WTC11 (cell line): ENCODE data around the gene C1orf167. TPM values are rescaled to one million over a fixed set of nuclear protein-coding genes. Genes with fewer than 3 reads are reported as not detected.

Experiments used
- ATAC-seq: fragments of 200-7000 bp; cut with Tn5 transposase; 2 replicates; pipeline ENCODE4 v1.10.0; 2021; ENCODE audit warnings: mild to moderate bottlenecking, moderate library complexity
- CTCF ChIA-PET: fragments of 300-600 bp; sonication (Branson Sonifier 250); formaldehyde crosslinking; loops from one replicate; lab custom pipeline; 2021; ENCODE audit warnings: antibody characterized with exemption; lab: Charles Lee
- POLR2A ChIA-PET: fragments of 350-600 bp; sonication (Branson Sonifier 250); formaldehyde crosslinking; loops from one replicate; lab custom pipeline; 2021; ENCODE audit warnings: antibody characterized with exemption; lab: Charles Lee
- DNase-seq: peaks from one replicate; pipeline ENCODE4 v3.0.0; 2021; ENCODE audit warnings: low spot score
- H3K27ac Mint-ChIP-seq: 2 replicates; pipeline ENCODE4 v1.8.0; 2021; ENCODE audit warnings: mixed read lengths
- H3K27me3 Mint-ChIP-seq: 2 replicates; pipeline ENCODE4 v1.8.0; 2021; ENCODE audit warnings: low read depth, mild to moderate bottlenecking, moderate library complexity, mixed read lengths
- H3K36me3 Mint-ChIP-seq: 2 replicates; pipeline ENCODE4 v1.8.0; 2021; ENCODE audit warnings: mixed read lengths
- H3K4me1 Mint-ChIP-seq: 2 replicates; pipeline ENCODE4 v1.8.0; 2022; ENCODE audit warnings: mixed read lengths
- H3K4me3 Mint-ChIP-seq: 2 replicates; pipeline ENCODE4 v1.8.0; 2021; ENCODE audit warnings: mild to moderate bottlenecking, moderate library complexity, mixed read lengths
- H3K9me3 Mint-ChIP-seq: 2 replicates; pipeline ENCODE4 v1.8.0; 2021; ENCODE audit warnings: mixed read lengths
- ARID4B ChIP-seq: sonication (generic); formaldehyde crosslinking; IDR thresholded peaks from 2 replicates; pipeline ENCODE4 v1.8.0; 2023; ENCODE audit warnings: missing genetic modification reagents, mild to moderate bottlenecking, borderline replicate concordance
- ATF2 ChIP-seq: sonication (generic); formaldehyde crosslinking; IDR thresholded peaks from 2 replicates; pipeline ENCODE4 v1.8.1; 2022; ENCODE audit warnings: low read depth, missing genetic modification reagents, borderline replicate concordance
- CTCF ChIP-seq: fragments of 200-600 bp; IDR thresholded peaks from 2 replicates; pipeline ENCODE4 v1.8.0; 2022; ENCODE audit warnings: antibody characterized with exemption
- E2F1 ChIP-seq: sonication (generic); formaldehyde crosslinking; IDR thresholded peaks from 2 replicates; pipeline ENCODE4 v1.8.0; 2022; ENCODE audit warnings: mild to moderate bottlenecking, missing genetic modification reagents
- E2F5 ChIP-seq: sonication (generic); formaldehyde crosslinking; IDR thresholded peaks from 2 replicates; pipeline ENCODE4 v1.8.1; 2022; ENCODE audit warnings: mild to moderate bottlenecking, moderate library complexity, missing genetic modification reagents
- FOXK1 ChIP-seq: sonication (generic); formaldehyde crosslinking; IDR thresholded peaks from 2 replicates; pipeline ENCODE4 v1.8.0; 2022; ENCODE audit warnings: mild to moderate bottlenecking, moderate library complexity, missing genetic modification reagents
- GTF2I ChIP-seq: fragments of 250-450 bp; sonication (Bioruptor Pico); conservative IDR thresholded peaks from 2 replicates; pipeline ENCODE4 v1.4.0; 2021; ENCODE audit warnings: mild to moderate bottlenecking
- JUN ChIP-seq: sonication (generic); formaldehyde crosslinking; IDR thresholded peaks from 2 replicates; pipeline ENCODE4 v1.8.0; 2023; ENCODE audit warnings: mild to moderate bottlenecking, missing genetic modification reagents
- NFATC4 ChIP-seq: fragments of 250-450 bp; sonication (Bioruptor Pico); IDR thresholded peaks from 2 replicates; pipeline ENCODE4 v1.9.0; 2021; ENCODE audit warnings: mild to moderate bottlenecking
- NR2C2 ChIP-seq: sonication (generic); formaldehyde crosslinking; IDR thresholded peaks from 2 replicates; pipeline ENCODE4 v1.8.0; 2022; ENCODE audit warnings: mild to moderate bottlenecking, missing genetic modification reagents
- NR3C1 ChIP-seq: sonication (generic); formaldehyde crosslinking; conservative IDR thresholded peaks from 2 replicates; pipeline ENCODE4 v1.8.1; 2023; ENCODE audit warnings: low read depth, mild to moderate bottlenecking, missing genetic modification reagents
- PREB ChIP-seq: sonication (generic); formaldehyde crosslinking; IDR thresholded peaks from 2 replicates; pipeline ENCODE4 v1.8.1; 2022; ENCODE audit warnings: mild to moderate bottlenecking, missing genetic modification reagents, moderate library complexity, borderline replicate concordance
- RELA ChIP-seq: sonication (generic); formaldehyde crosslinking; IDR thresholded peaks from 2 replicates; pipeline ENCODE4 v1.8.1; 2022; ENCODE audit warnings: missing genetic modification reagents, mild to moderate bottlenecking, borderline replicate concordance
- SMAD4 ChIP-seq: sonication (generic); formaldehyde crosslinking; IDR thresholded peaks from 2 replicates; pipeline ENCODE4 v1.8.0; 2022; ENCODE audit warnings: mild to moderate bottlenecking, missing genetic modification reagents
- USF2 ChIP-seq: sonication (generic); formaldehyde crosslinking; IDR thresholded peaks from 2 replicates; pipeline ENCODE4 v1.8.1; 2023; ENCODE audit warnings: mild to moderate bottlenecking, missing genetic modification reagents, moderate library complexity
- ZMAT4 ChIP-seq: fragments of 250-450 bp; sonication (Bioruptor Pico); IDR thresholded peaks from 2 replicates; pipeline ENCODE4 v1.9.0; 2021; ENCODE audit warnings: mild to moderate bottlenecking
- ZNF232 ChIP-seq: sonication (generic); formaldehyde crosslinking; IDR thresholded peaks from 2 replicates; pipeline ENCODE4 v1.8.0; 2022; ENCODE audit warnings: mild to moderate bottlenecking, missing genetic modification reagents
- total RNA-seq: library from RNA; stranded (reverse); gene quantifications from 3 replicates; pipeline ENCODE4 v1.2.3, GENCODE V29; 2021

Gene C1orf167
- total RNA-seq, 1 experiment from 2014 or later, result 1.2 TPM

GRCh38 chr1:11746092-11746491 lies 15.9 kb upstream of the C1orf167 start:
- Mint-ChIP-seq H3K4me1 (peaks cover 8% of the 10 kb centered on the region; the same call in 1 of the 2 replicates), H3K36me3 (peaks cover 24% of the 10 kb centered on the region), H3K27me3 (no peaks in the 10 kb centered on the region), H3K27ac (no peak overlapping the region), H3K9me3 (no peaks in the 10 kb centered on the region), H3K4me3 (no peak overlapping the region)
- ATAC-seq (no peak), DNase-seq (no peak)
- CTCF ChIA-PET, result interaction anchor here (1.2 kb wide), 1 partner anchor 27 kb away, joined by 3 read pairs; no protein-coding TSS in a partner anchor
- POLR2A ChIA-PET, result no interaction called here
- TF ChIP-seq ZMAT4 (CRISPR knock-in tag) (no peak), GTF2I (CRISPR knock-in tag) (no peak), FOXK1 (CRISPR knock-in tag) (no peak), ARID4B (CRISPR knock-in tag) (no peak), PREB (CRISPR knock-in tag) (no peak), NFATC4 (CRISPR knock-in tag) (no peak), JUN (no peak), CTCF (no peak), SMAD4 (CRISPR knock-in tag) (no peak), USF2 (CRISPR knock-in tag) (no peak), E2F5 (CRISPR knock-in tag) (no peak), ZNF232 (CRISPR knock-in tag) (no peak), E2F1 (CRISPR knock-in tag) (no peak), NR2C2 (CRISPR knock-in tag) (no peak), ATF2 (CRISPR knock-in tag) (no peak), RELA (CRISPR knock-in tag) (no peak), NR3C1 (no peak)
